Naive thymus-derived CD4-positive, alpha-beta T cell (primary cell): ENCODE results near the gene DLL4. TPM values are rescaled to one million over a fixed set of nuclear protein-coding genes. Genes with fewer than 3 reads are reported as not detected.

Experiments used
- ATAC-seq: fragments of 150-1000 bp; cut with Tn5 transposase; 2 replicates; pipeline ENCODE4 v1.10.0; 2021; ENCODE audit warnings: mild to moderate bottlenecking, moderate library complexity
- CTCF ChIA-PET: fragments of 350-600 bp; sonication (Branson Sonifier 250); formaldehyde crosslinking; loops from one replicate; lab custom pipeline; 2021; ENCODE audit warnings: antibody characterized with exemption; lab: Charles Lee
- POLR2A ChIA-PET: fragments of 350-600 bp; sonication (Branson Sonifier 250); formaldehyde crosslinking; loops from one replicate; lab custom pipeline; 2021; ENCODE audit warnings: antibody characterized with exemption, inconsistent platforms; lab: Charles Lee
- DNase-seq, 9 donors: peaks; one replicate each; pipeline versions ENCODE4 v3.0.0 to v3.0.0-alpha.2; 2020 to 2022; ENCODE audit warnings: mixed read lengths in 1 of 9
- H3K27ac ChIP-seq: one replicate; pipeline ENCODE4 v1.7.0; 2013; ENCODE audit warnings: mild to moderate bottlenecking, low read depth, low read length, moderate library complexity
- H3K27me3 ChIP-seq, 2 donors: one replicate each; pipeline ENCODE4 v1.7.0; 2013; ENCODE audit warnings: low read length in 2 of 2, mild to moderate bottlenecking in 2 of 2, moderate library complexity in 2 of 2; ENCODE audit not compliant: control insufficient read depth in 2 of 2, insufficient read depth in 2 of 2
- H3K36me3 ChIP-seq, 3 experiments: 1 replicate in 2 of 3; 2 replicates in 1 of 3; pipeline ENCODE4 v1.7.0; 2013; ENCODE audit warnings: low read length in 3 of 3, mild to moderate bottlenecking in 3 of 3, moderate library complexity in 1 of 3; ENCODE audit not compliant: insufficient read depth in 3 of 3, control insufficient read depth in 2 of 3
- H3K4me1 ChIP-seq, 2 donors: one replicate each; pipeline ENCODE4 v1.7.0; 2013; ENCODE audit warnings: low read length in 2 of 2, mild to moderate bottlenecking in 2 of 2, moderate library complexity in 1 of 2; ENCODE audit not compliant: control insufficient read depth in 2 of 2, insufficient read depth in 2 of 2
- H3K4me3 ChIP-seq: 2 replicates; pipeline ENCODE4 v1.7.0; 2013; ENCODE audit warnings: mild to moderate bottlenecking, low read length
- H3K9me3 ChIP-seq, 3 experiments: 1 replicate in 2 of 3; 2 replicates in 1 of 3; pipeline ENCODE4 v1.7.0; 2013; ENCODE audit warnings: low read length in 3 of 3; ENCODE audit not compliant: control insufficient read depth in 2 of 3
- H3K27ac Mint-ChIP-seq, 9 donors: one replicate each; pipeline ENCODE4 v1.8.0; 2020 to 2022; ENCODE audit warnings: mixed read lengths in 9 of 9, mild to moderate bottlenecking in 8 of 9, moderate library complexity in 5 of 9, inconsistent platforms in 2 of 9
- H3K27me3 Mint-ChIP-seq, 5 donors: one replicate each; pipeline ENCODE4 v1.8.0; 2021 to 2022; ENCODE audit warnings: mixed read lengths in 5 of 5, mild to moderate bottlenecking in 1 of 5
- H3K36me3 Mint-ChIP-seq, 5 donors: one replicate each; pipeline ENCODE4 v1.8.0; 2020 to 2022; ENCODE audit warnings: mixed read lengths in 5 of 5, mild to moderate bottlenecking in 3 of 5, inconsistent platforms in 1 of 5
- H3K4me1 Mint-ChIP-seq, 7 donors: one replicate each; pipeline ENCODE4 v1.8.0; 2020 to 2022; ENCODE audit warnings: mixed read lengths in 7 of 7, mild to moderate bottlenecking in 3 of 7, inconsistent platforms in 1 of 7
- H3K4me3 Mint-ChIP-seq, 10 donors: one replicate each; pipeline ENCODE4 v1.8.0; 2020 to 2022; ENCODE audit warnings: mild to moderate bottlenecking in 10 of 10, mixed read lengths in 10 of 10, moderate library complexity in 6 of 10, inconsistent platforms in 2 of 10
- H3K9me3 Mint-ChIP-seq, 11 donors: one replicate each; pipeline ENCODE4 v1.8.0; 2020 to 2022; ENCODE audit warnings: mixed read lengths in 11 of 11, mild to moderate bottlenecking in 4 of 11, inconsistent platforms in 1 of 11, moderate library complexity in 1 of 11
- intact Hi-C, 2 donors: fragments of 100-400 bp; cut with micrococcal nuclease; formaldehyde crosslinking; loops; one replicate each; pipeline ENCODE4 v1.15.1; 2023
- polyA plus RNA-seq, 2 donors: library from polyadenylated mRNA; unstranded; fragments of 300-500 nt; fragmentation: Illumina TruSeq; gene quantifications; one replicate each; pipeline ENCODE4 v1.2.3, GENCODE V29; 2021
- total RNA-seq, 6 experiments: library from RNA in 5 of 6; stranded (reverse) in 5 of 6; gene quantifications; 1 replicate in 5 of 6; 2 replicates in 1 of 6; pipeline ENCODE4 v1.2.3 and lab custom pipeline; 2021 to 2026

Gene DLL4
- total and polyA plus RNA-seq, 7 experiments from 2014 or later, result not detected

- intact Hi-C loops, result no loop called here
- Histone ChIP-seq H3K4me1 (no peaks in the 10 kb centered on the region), H3K9me3 (no peaks in the 10 kb centered on the region), H3K27me3 (no peaks in the 10 kb centered on the region), H3K27ac (no peak overlapping the region), H3K4me3 (no peak overlapping the region), H3K36me3 (peaks cover 11 to 99% (median 22%) of the 10 kb centered on the region in 3 experiments)
- ChIA-PET POLR2A (interaction anchor here (0.6 kb wide), 1 partner anchor 498 kb away, joined by 3 read pairs; no protein-coding TSS in a partner anchor), CTCF (no interaction called here)
- H3K4me1 Mint-ChIP-seq, result no peaks in the 10 kb centered on the region
- no peaks in the 10 kb centered on the region for H3K27me3 Mint-ChIP-seq
- H3K27ac Mint-ChIP-seq, result peak overlapping the region in 1 of 9 donors; percentile 3
- ATAC-seq, result no peak
- no peaks in the 10 kb centered on the region for H3K9me3 Mint-ChIP-seq
- H3K4me3 Mint-ChIP-seq, result no peak overlapping the region
- no peak for DNase-seq
- H3K36me3 Mint-ChIP-seq, result peaks cover 13 to 59% (median 33%) of the 10 kb centered on the region in 5 donors
Observed at GRCh38 chr15:40981186-40981585, 52.0 kb downstream of the DLL4 start.

- CTCF ChIA-PET, result interaction anchor here (0.5 to 0.9 kb wide), 3 partner anchors 89 to 287 kb away, joined by 3 to 5 read pairs (median 3); partner anchors contain the start of gene VPS18
- POLR2A ChIA-PET, result no interaction called here
- intact Hi-C loops, result no loop called here
Observed at GRCh38 chr15:40982855-40983254, 53.7 kb downstream of the DLL4 start.

DNA sequence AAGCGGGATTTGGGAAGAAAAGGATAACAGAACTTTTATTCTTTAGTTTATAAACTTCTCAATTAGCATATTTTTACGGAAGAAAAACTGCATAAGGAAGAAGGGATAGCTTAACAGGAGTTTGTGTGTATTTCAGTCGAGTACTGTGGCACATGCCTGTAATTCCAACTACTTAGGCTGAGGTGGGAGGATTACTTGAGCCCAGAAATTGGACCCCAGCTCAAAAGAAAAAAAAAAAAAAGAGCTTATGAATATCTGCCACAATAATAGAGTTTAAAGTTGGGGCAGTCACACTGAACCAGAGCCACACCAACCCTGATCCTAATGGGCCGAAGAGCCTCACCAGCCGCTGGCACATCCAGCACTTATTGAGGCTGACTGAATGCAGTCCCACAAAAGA, 55.3 kb downstream of the DLL4 start:
- H3K27me3 Mint-ChIP-seq, result no peaks in the 10 kb centered on the region
- Histone ChIP-seq H3K9me3 (no peaks in the 10 kb centered on the region), H3K4me1 (no peaks in the 10 kb centered on the region), H3K36me3 (peaks cover 11 to 85% (median 29%) of the 10 kb centered on the region in 3 experiments), H3K4me3 (no peak overlapping the region), H3K27me3 (no peaks in the 10 kb centered on the region), H3K27ac (no peak overlapping the region)
- no peak for ATAC-seq
- ChIA-PET POLR2A (no interaction called here), CTCF (no interaction called here)
- no peak overlapping the region for H3K27ac Mint-ChIP-seq
- no peaks in the 10 kb centered on the region for H3K4me1 Mint-ChIP-seq
- peaks cover 21 to 61% (median 35%) of the 10 kb centered on the region in 5 donors for H3K36me3 Mint-ChIP-seq
- H3K9me3 Mint-ChIP-seq, result no peaks in the 10 kb centered on the region
- DNase-seq, result no peak
- no peak overlapping the region for H3K4me3 Mint-ChIP-seq
- intact Hi-C loops, result no loop called here

More at GRCh38 chr15:40982855-40983254, 53.7 kb downstream of the DLL4 start:
- H3K9me3 ChIP-seq, result no peaks in the 10 kb centered on the region
- DNase-seq (no peak), ATAC-seq (no peak)
- H3K36me3 ChIP-seq, result peaks cover 11 to 100% (median 29%) of the 10 kb centered on the region in 3 experiments
- no peaks in the 10 kb centered on the region for H3K27me3 ChIP-seq
- Mint-ChIP-seq H3K36me3 (peaks cover 18 to 59% (median 32%) of the 10 kb centered on the region in 5 donors), H3K9me3 (no peaks in the 10 kb centered on the region), H3K4me3 (no peak overlapping the region), H3K27ac (peak overlapping the region in 1 of 9 donors; percentile 14), H3K27me3 (no peaks in the 10 kb centered on the region), H3K4me1 (no peaks in the 10 kb centered on the region)
- H3K4me1 ChIP-seq, result no peaks in the 10 kb centered on the region
- H3K27ac ChIP-seq, result no peak overlapping the region
- H3K4me3 ChIP-seq, result no peak overlapping the region

DNA sequence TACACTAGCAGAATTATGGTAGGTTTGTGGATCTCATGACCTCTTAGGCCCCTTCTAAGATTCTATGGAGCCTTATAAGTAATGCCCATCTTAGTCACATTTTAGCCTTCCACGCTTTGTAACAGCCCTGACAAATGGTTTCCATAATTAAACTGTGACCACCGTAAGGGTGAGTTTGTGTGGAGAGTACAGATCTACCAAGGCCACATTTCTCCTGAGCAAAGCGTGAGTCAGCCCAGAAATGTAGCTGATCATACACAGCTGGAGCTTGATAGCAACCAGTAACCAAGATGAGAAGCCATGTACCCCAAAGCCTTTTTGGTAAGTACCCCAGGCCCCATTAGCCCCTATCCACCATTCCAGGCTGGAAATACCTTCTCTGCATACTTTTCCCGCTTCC, 55.8 kb downstream of the DLL4 start:
- Histone ChIP-seq H3K4me3 (no peak overlapping the region), H3K4me1 (no peaks in the 10 kb centered on the region), H3K27me3 (no peaks in the 10 kb centered on the region), H3K27ac (no peak overlapping the region), H3K36me3 (peaks cover 11 to 80% (median 24%) of the 10 kb centered on the region in 3 experiments), H3K9me3 (no peaks in the 10 kb centered on the region)
- Mint-ChIP-seq H3K36me3 (peaks cover 19 to 61% (median 32%) of the 10 kb centered on the region in 5 donors), H3K27me3 (no peaks in the 10 kb centered on the region), H3K27ac (no peak overlapping the region), H3K4me3 (no peak overlapping the region), H3K9me3 (peaks cover 0 to 4% (median 0%) of the 10 kb centered on the region in 11 donors), H3K4me1 (no peaks in the 10 kb centered on the region)
- intact Hi-C loops, result no loop called here
- ATAC-seq (no peak), DNase-seq (no peak)
- POLR2A ChIA-PET, result no interaction called here
- CTCF ChIA-PET, result interaction anchor here (1.0 kb wide), 1 partner anchor 200 kb away, joined by 3 read pairs; no protein-coding TSS in a partner anchor

DNA sequence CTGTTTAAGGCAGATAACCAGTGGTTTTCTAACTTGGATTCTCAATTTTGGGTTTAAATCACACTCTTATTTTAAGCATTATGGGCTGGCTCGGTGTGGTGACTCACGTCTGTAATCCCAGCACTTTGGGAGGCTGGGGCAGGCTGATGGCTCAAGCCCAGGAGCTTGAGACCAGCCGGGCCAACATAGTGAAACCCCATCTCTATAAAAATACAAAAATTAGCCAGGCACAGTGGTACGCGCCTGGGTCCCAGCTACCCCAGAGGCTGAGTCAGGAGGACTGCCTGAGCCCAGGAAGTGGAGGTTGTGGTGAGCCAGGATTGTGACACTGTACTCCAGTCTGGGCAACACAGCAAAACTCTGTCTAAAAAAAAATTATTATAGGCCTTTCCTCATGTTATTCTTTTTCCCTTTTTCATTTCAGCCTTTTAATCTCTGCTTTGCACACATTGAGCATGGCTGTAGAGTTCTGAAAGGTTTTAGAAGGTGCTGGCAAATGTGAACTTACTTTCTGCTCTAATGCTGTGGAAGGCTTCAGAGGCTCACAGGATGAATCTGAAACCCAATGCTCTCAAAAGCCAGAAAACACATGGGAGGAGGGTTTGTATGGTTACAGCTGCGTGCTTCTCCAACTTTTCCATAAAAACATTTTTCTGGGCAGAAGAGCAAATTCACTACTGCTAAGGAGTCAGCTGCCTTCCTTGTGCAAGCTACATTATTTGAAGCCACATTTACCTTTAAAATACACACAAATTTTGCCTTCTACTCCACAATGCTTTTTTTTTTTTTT, 56.6 kb downstream of the DLL4 start:
- ATAC-seq (no peak), DNase-seq (no peak)
- H3K36me3 ChIP-seq, result peaks cover 11 to 77% (median 18%) of the 10 kb centered on the region in 3 experiments
- no peaks in the 10 kb centered on the region for H3K9me3 ChIP-seq
- no peaks in the 10 kb centered on the region for H3K27me3 ChIP-seq
- peaks cover 0 to 7% (median 0%) of the 10 kb centered on the region in 7 donors for H3K4me1 Mint-ChIP-seq
- CTCF ChIA-PET, result interaction anchor here (1.0 kb wide), 1 partner anchor 200 kb away, joined by 3 read pairs; no protein-coding TSS in a partner anchor
- intact Hi-C loops, result no loop called here
- H3K9me3 Mint-ChIP-seq, result peaks cover 0 to 4% (median 0%) of the 10 kb centered on the region in 11 donors
- no peaks in the 10 kb centered on the region for H3K27me3 Mint-ChIP-seq
- no peak overlapping the region for H3K27ac Mint-ChIP-seq
- POLR2A ChIA-PET, result no interaction called here
- no peak overlapping the region for H3K4me3 ChIP-seq
- peaks cover 15 to 59% (median 29%) of the 10 kb centered on the region in 5 donors for H3K36me3 Mint-ChIP-seq
- H3K4me1 ChIP-seq, result no peaks in the 10 kb centered on the region
- no peak overlapping the region for H3K4me3 Mint-ChIP-seq
- H3K27ac ChIP-seq, result no peak overlapping the region

DNA sequence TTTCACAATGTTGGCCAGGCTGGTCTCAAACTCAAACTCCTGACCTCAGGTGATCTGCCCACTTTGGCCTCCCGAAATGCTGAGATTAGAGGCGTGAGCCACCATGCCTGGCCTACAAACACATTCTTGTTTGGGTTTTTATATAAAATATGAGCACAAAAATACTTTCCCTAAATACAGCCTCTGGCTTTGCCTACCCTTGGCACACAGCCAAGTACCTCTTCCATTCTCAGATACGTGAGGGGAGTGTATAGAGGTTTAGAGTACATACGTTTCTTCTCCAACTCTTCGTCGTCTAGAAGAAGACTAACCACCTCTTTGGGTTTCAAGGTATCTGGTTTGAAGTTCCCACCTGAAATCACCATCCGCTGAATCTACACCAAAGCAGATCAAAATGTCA, 57.7 kb downstream of the DLL4 start:
- no peak overlapping the region for H3K4me3 ChIP-seq
- CTCF ChIA-PET, result no interaction called here
- peaks cover 9 to 75% (median 11%) of the 10 kb centered on the region in 3 experiments for H3K36me3 ChIP-seq
- no peaks in the 10 kb centered on the region for H3K27me3 Mint-ChIP-seq
- H3K4me1 Mint-ChIP-seq, result peaks cover 0 to 13% (median 0%) of the 10 kb centered on the region in 7 donors
- H3K4me1 ChIP-seq, result no peaks in the 10 kb centered on the region
- DNase-seq, result no peak
- H3K9me3 ChIP-seq, result no peaks in the 10 kb centered on the region
- no peak overlapping the region for H3K4me3 Mint-ChIP-seq
- POLR2A ChIA-PET, result no interaction called here
- peaks cover 18 to 59% (median 33%) of the 10 kb centered on the region in 5 donors for H3K36me3 Mint-ChIP-seq
- H3K9me3 Mint-ChIP-seq, result peaks cover 0 to 4% (median 0%) of the 10 kb centered on the region in 11 donors
- H3K27ac Mint-ChIP-seq, result no peak overlapping the region
- intact Hi-C loops, result no loop called here
- ATAC-seq, result no peak
- H3K27ac ChIP-seq, result no peak overlapping the region
- no peaks in the 10 kb centered on the region for H3K27me3 ChIP-seq
